Measurements from ENCODE around the gene RTKN2.

DNA sequence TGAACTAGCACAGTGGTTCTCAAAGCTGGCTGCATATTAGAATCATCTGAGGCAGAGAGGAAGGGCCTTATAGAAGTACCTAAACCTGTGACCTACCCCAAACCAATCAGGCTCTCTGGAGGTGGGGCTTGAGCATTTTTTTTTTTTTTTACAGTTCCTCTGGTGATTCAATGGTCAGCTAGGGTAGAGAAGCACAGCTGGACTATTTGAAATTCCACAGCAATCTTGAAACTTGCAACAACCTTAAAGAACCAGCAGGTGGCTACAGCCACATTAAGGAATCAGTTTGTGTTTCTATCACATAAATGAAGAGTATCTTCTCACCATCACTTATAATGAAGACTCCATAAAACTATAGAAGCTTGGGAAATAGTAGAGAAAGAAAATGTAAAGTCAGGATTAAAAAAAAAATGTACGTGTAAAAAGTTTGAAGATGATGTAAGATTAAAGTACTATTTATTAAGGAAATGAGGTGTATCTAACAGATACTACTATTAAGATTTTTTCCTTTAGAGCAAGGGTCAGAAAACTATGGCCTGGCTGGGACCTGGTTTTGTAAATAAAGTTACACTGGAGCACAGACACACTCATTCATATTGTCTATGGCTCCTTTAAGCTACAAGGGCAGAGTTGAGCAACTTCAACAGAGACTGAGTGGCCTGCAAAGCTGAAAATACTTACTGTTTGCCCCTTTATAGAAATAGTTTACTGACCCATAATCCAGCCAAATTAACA, 3.8 kb downstream of the RTKN2 start:
- TF ChIP-seq POLR2A (IDR thresholded peaks at IDR 0.05; ENCODE audit: low read depth, low read length): no peak
- no peak for TF ChIP-seq BHLHE40 (IDR thresholded peaks at IDR 0.05; ENCODE audit: low read depth, low read length)
- TF ChIP-seq MAZ (IDR thresholded peaks at IDR 0.05; ENCODE audit: borderline replicate concordance, low read depth, low read length): no peak
- no peak for TF ChIP-seq RFX5 (IDR thresholded peaks at IDR 0.05; ENCODE audit: low read depth, low read length)

Data from IMR-90 (cell line).